GM12878 (cell line): ENCODE data around the gene ADD1.

Experiments used
- CTCF ChIP-seq, 3 experiments: IDR thresholded peaks in 2 of 3; conservative IDR thresholded peaks in 1 of 3; 2 replicates each; pipeline ENCODE4 v1.5.1; 2011; ENCODE audit warnings: low read depth in 3 of 3, low read length in 3 of 3, mild to moderate bottlenecking in 3 of 3, control low read depth in 2 of 3, moderate library complexity in 2 of 3, inconsistent platforms in 1 of 3, mixed read lengths in 1 of 3; ENCODE audit not compliant: control insufficient read depth in 2 of 3, insufficient read depth in 1 of 3; ENCODE audit errors: extremely low read depth in 1 of 3
- TAF1 ChIP-seq: IDR thresholded peaks from 2 replicates; pipeline ENCODE4 v1.6.1; 2011; ENCODE audit warnings: mild to moderate bottlenecking, low read depth, low read length, borderline replicate concordance

- TF ChIP-seq TAF1, result no peak
- TF ChIP-seq CTCF (IDR thresholded peaks at IDR 0.05 in 2 of 3, conservative IDR thresholded peaks at IDR 0.05 in 1 of 3; ENCODE audit: control insufficient read depth in 2 of 3, extremely low read depth in 1 of 3, insufficient read depth in 1 of 3, low read depth in 3 of 3, low read length in 3 of 3), result no peak
These were observed 12.7 kb upstream of the ADD1 start for GRCh38 chr4:2830632-2831610.
